ENCODE data around the gene ARL6IP6. TPM values are rescaled to one million over a fixed set of nuclear protein-coding genes. Genes with fewer than 3 reads are reported as not detected.
A peak's percentile ranks its signal among the peaks of the same experiment; 100 is the strongest.
"Not testable (repeated sequence)": the region's sequence is repeated elsewhere in the genome, so short reads cannot be mapped to it uniquely, and the experiment has no call there.

The ARL6IP6 gene
- total and polyA plus RNA-seq, 2 donors (not counting 1 experiment from before 2014, with no cell fraction given): 19.0 to 53.9 TPM

GRCh38 chr2:152759290-152760072 is 41.1 kb downstream of the ARL6IP6 start:
- no peak overlapping the region for H3K4me3 ChIP-seq (replicated peaks in 1 of 4; ENCODE audit: control extremely low read depth in 1 of 4, insufficient read depth in 1 of 4, low read depth in 3 of 4, low read length in 4 of 4)
- no peaks in the 10 kb centered on the region for H3K9me3 ChIP-seq (ENCODE audit: control insufficient read depth, insufficient read depth, low read depth, low read length)
- no peak overlapping the region for H2AFZ ChIP-seq (ENCODE audit: low read length)
- H3K4me2 ChIP-seq (ENCODE audit: extremely low read depth, insufficient read depth, low read length): no peak overlapping the region
- H3K79me2 ChIP-seq (ENCODE audit: control insufficient read depth, insufficient read depth, low read length): no peaks in the 10 kb centered on the region
- DNase-seq (ENCODE audit: low read depth in 2 of 2): no peak
- no peak overlapping the region for H3K9ac ChIP-seq (ENCODE audit: insufficient read depth, low read length)
- H3K27ac ChIP-seq (ENCODE audit: insufficient read depth, low read length): no peak overlapping the region
- H4K20me1 ChIP-seq (ENCODE audit: control insufficient read depth, extremely low read depth, insufficient read depth, low read length): no peaks in the 10 kb centered on the region
- H3K4me1 ChIP-seq (ENCODE audit: control insufficient read depth, extremely low read depth, insufficient read depth, low read length): peaks cover 8% of the 10 kb centered on the region
- TF ChIP-seq CTCF (conservative IDR thresholded peaks at IDR 0.05 in 1 of 2, IDR thresholded peaks at IDR 0.05 in 1 of 2; ENCODE audit: low read depth in 1 of 2, low read length in 2 of 2) (no peak), EZH2 (IDR thresholded peaks at IDR 0.05; ENCODE audit: low read length, missing control alignments) (no peak)
- no peaks in the 10 kb centered on the region for H3K27me3 ChIP-seq (ENCODE audit: control insufficient read depth, insufficient read depth, low read length)
- H3K36me3 ChIP-seq (ENCODE audit: control insufficient read depth, insufficient read depth, low read length): no peaks in the 10 kb centered on the region

- Histone ChIP-seq H3K79me2 (ENCODE audit: control insufficient read depth, insufficient read depth, low read length) (no peaks in the 10 kb centered on the region), H3K4me1 (ENCODE audit: control insufficient read depth, extremely low read depth, insufficient read depth, low read length) (peaks cover 8% of the 10 kb centered on the region), H2AFZ (ENCODE audit: low read length) (no peak overlapping the region), H3K27ac (ENCODE audit: insufficient read depth, low read length) (peak overlapping the region; percentile 36), H3K4me2 (ENCODE audit: extremely low read depth, insufficient read depth, low read length) (no peak overlapping the region), H3K9me3 (ENCODE audit: control insufficient read depth, insufficient read depth, low read depth, low read length) (no peaks in the 10 kb centered on the region), H3K27me3 (ENCODE audit: control insufficient read depth, insufficient read depth, low read length) (no peaks in the 10 kb centered on the region), H4K20me1 (ENCODE audit: control insufficient read depth, extremely low read depth, insufficient read depth, low read length) (no peaks in the 10 kb centered on the region), H3K9ac (ENCODE audit: insufficient read depth, low read length) (no peak overlapping the region), H3K4me3 (replicated peaks in 1 of 4; ENCODE audit: control extremely low read depth in 1 of 4, insufficient read depth in 1 of 4, low read depth in 3 of 4, low read length in 4 of 4) (no peak overlapping the region), H3K36me3 (ENCODE audit: control insufficient read depth, insufficient read depth, low read length) (no peaks in the 10 kb centered on the region)
- peak; percentile 43 to 68 for DNase-seq (ENCODE audit: low read depth in 2 of 2)
- TF ChIP-seq CTCF (conservative IDR thresholded peaks at IDR 0.05 in 1 of 2, IDR thresholded peaks at IDR 0.05 in 1 of 2; ENCODE audit: low read depth in 1 of 2, low read length in 2 of 2): no peak
- no peak for TF ChIP-seq EZH2 (IDR thresholded peaks at IDR 0.05; ENCODE audit: low read length, missing control alignments)
These were observed 42.8 kb downstream of the ARL6IP6 start for GRCh38 chr2:152761214-152761613.

DNA sequence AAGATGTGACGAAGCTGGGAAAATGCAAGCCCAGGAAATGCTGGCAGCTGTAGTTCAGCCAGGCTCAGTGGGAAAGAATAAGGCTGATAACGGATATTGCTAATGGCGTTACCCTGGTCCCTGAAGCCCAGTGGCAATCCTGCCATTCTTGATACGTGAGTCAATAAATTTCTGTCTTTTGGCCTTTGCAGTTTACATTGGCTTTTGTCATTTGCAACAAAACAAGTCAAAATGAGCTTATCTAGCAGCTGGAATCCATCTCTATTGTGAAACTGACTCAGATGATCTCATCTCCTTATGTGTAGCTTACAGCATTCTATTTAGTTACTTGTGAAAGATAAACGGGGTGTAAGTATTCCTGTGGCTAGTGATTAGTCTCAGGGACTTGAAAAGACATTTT is 43.8 kb downstream of the ARL6IP6 start:
- H3K27ac ChIP-seq (ENCODE audit: insufficient read depth, low read length): peak overlapping the region; percentile 74
- H3K4me2 ChIP-seq (ENCODE audit: extremely low read depth, insufficient read depth, low read length): peak overlapping the region; percentile 66
- no peaks in the 10 kb centered on the region for H3K27me3 ChIP-seq (ENCODE audit: control insufficient read depth, insufficient read depth, low read length)
- peaks cover 8% of the 10 kb centered on the region for H3K4me1 ChIP-seq (ENCODE audit: control insufficient read depth, extremely low read depth, insufficient read depth, low read length)
- H3K36me3 ChIP-seq (ENCODE audit: control insufficient read depth, insufficient read depth, low read length): no peaks in the 10 kb centered on the region
- DNase-seq (ENCODE audit: low read depth in 2 of 2): peak; percentile 95 to 97
- H3K79me2 ChIP-seq (ENCODE audit: control insufficient read depth, insufficient read depth, low read length): no peaks in the 10 kb centered on the region
- no peak overlapping the region for H2AFZ ChIP-seq (ENCODE audit: low read length)
- H4K20me1 ChIP-seq (ENCODE audit: control insufficient read depth, extremely low read depth, insufficient read depth, low read length): no peaks in the 10 kb centered on the region
- H3K4me3 ChIP-seq (replicated peaks in 1 of 4; ENCODE audit: control extremely low read depth in 1 of 4, insufficient read depth in 1 of 4, low read depth in 3 of 4, low read length in 4 of 4): no peak overlapping the region
- TF ChIP-seq EZH2 (IDR thresholded peaks at IDR 0.05; ENCODE audit: low read length, missing control alignments) (no peak), CTCF (conservative IDR thresholded peaks at IDR 0.05 in 1 of 2, IDR thresholded peaks at IDR 0.05 in 1 of 2; ENCODE audit: low read depth in 1 of 2, low read length in 2 of 2) (no peak)
- no peak overlapping the region for H3K9ac ChIP-seq (ENCODE audit: insufficient read depth, low read length)
- H3K9me3 ChIP-seq (ENCODE audit: control insufficient read depth, insufficient read depth, low read depth, low read length): no peaks in the 10 kb centered on the region

- H3K27me3 ChIP-seq (ENCODE audit: control insufficient read depth, insufficient read depth, low read length); H3K27ac ChIP-seq (ENCODE audit: insufficient read depth, low read length); H3K36me3 ChIP-seq (ENCODE audit: control insufficient read depth, insufficient read depth, low read length): not testable (repeated sequence)
These were observed 44.8 kb downstream of the ARL6IP6 start for GRCh38 chr2:152763208-152763607.

More at GRCh38 chr2:152763208-152763607, 44.8 kb downstream of the ARL6IP6 start:
- not testable (repeated sequence) for H3K9me3 ChIP-seq (ENCODE audit: control insufficient read depth, insufficient read depth, low read depth, low read length); H3K79me2 ChIP-seq (ENCODE audit: control insufficient read depth, insufficient read depth, low read length); H2AFZ ChIP-seq (ENCODE audit: low read length); H3K4me2 ChIP-seq (ENCODE audit: extremely low read depth, insufficient read depth, low read length); H3K4me1 ChIP-seq (ENCODE audit: control insufficient read depth, extremely low read depth, insufficient read depth, low read length); H3K9ac ChIP-seq (ENCODE audit: insufficient read depth, low read length); DNase-seq (ENCODE audit: low read depth in 2 of 2); H3K4me3 ChIP-seq (replicated peaks in 1 of 4; ENCODE audit: control extremely low read depth in 1 of 4, insufficient read depth in 1 of 4, low read depth in 3 of 4, low read length in 4 of 4); H4K20me1 ChIP-seq (ENCODE audit: control insufficient read depth, extremely low read depth, insufficient read depth, low read length)
